Upper lobe of left lung (tissue), 6 donors: ENCODE data around the gene NUP155. TPM values are rescaled to one million over a fixed set of nuclear protein-coding genes. Genes with fewer than 3 reads are reported as not detected.
"Not testable (repeated sequence)": the region's sequence is repeated elsewhere in the genome, so short reads cannot be mapped to it uniquely, and the experiment has no call there.

Experiments
- ATAC-seq, 2 donors: fragments of 200-7000 bp; cut with Tn5 transposase; one replicate each; pipeline ENCODE4 v1.9.1; 2022; ENCODE audit warnings: mild to moderate bottlenecking in 2 of 2, moderate library complexity in 2 of 2; ENCODE audit not compliant: low FRiP score in 2 of 2
- DNase-seq, 2 donors: peaks; one replicate each; pipeline ENCODE4 v3.0.0-alpha.2; 2019 to 2020
- H3K27ac ChIP-seq, 4 donors: fragments of 200-600 bp; sonication (generic); one replicate each; pipeline ENCODE4 v1.5.1; 2016 to 2019
- H3K27me3 ChIP-seq, 4 donors: fragments of 200-600 bp; sonication (generic); one replicate each; pipeline ENCODE4 v1.5.1; 2017 to 2019
- H3K36me3 ChIP-seq, 4 donors: fragments of 200-600 bp; sonication (generic); one replicate each; pipeline ENCODE4 v1.5.1; 2016 to 2019
- H3K4me1 ChIP-seq, 4 donors: fragments of 200-600 bp; sonication (generic); one replicate each; pipeline ENCODE4 v1.5.1; 2018 to 2019
- H3K4me3 ChIP-seq, 4 donors: fragments of 200-600 bp; sonication (generic); one replicate each; pipeline ENCODE4 v1.5.1; 2017 to 2019; ENCODE audit warnings: mild to moderate bottlenecking in 2 of 4, moderate library complexity in 1 of 4
- H3K9me3 ChIP-seq, 4 donors: fragments of 200-600 bp; sonication (generic); one replicate each; pipeline ENCODE4 v1.5.1; 2018 to 2019
- EP300 ChIP-seq, 4 donors: sonication (generic); formaldehyde crosslinking; IDR thresholded peaks; one replicate each; pipeline ENCODE4 v1.5.1; 2017; ENCODE audit warnings: antibody characterized with exemption in 4 of 4, control low read depth in 2 of 4
- POLR2A ChIP-seq, 4 donors: fragments of 450-650 bp; IDR thresholded peaks; one replicate each; pipeline ENCODE4 v1.5.1; 2016 to 2017; ENCODE audit warnings: antibody characterized with exemption in 4 of 4, mild to moderate bottlenecking in 2 of 4
- POLR2AphosphoS5 ChIP-seq, 2 donors: sonication (generic); formaldehyde crosslinking; IDR thresholded peaks; one replicate each; pipeline ENCODE4 v1.5.1; 2017; ENCODE audit warnings: antibody characterized with exemption in 2 of 2
- WGBS, 2 donors: methylation state at CpG; one replicate each; pipeline ENCODE4 v1.1.5; 2017 to 2018; 5-methylcytosine and 5-hydroxymethylcytosine counted together
- total RNA-seq, 6 donors: library from RNA; depleted of rRNA in 4 of 6; stranded (reverse); fragments of >200 nt in 4 of 6; gene quantifications; one replicate each; pipeline versions ENCODE4 v1.1.0 to v1.2.1, GENCODE V29; 2016 to 2021
- TF ChIP-seq, protein P1 (sequence below), 6 experiments: fragments of 450-650 bp in 4 of 6; fragments of 200-600 bp in 2 of 6; sonication (generic) in 2 of 6; IDR thresholded peaks; one replicate each; pipeline ENCODE4 v1.5.1; 2016 to 2019; ENCODE audit warnings: antibody characterized with exemption in 6 of 6
- donor health status: DM: no; HTN: no; CAD: no; lungs with moderate emphysema.
- donor health status: DM: no; HTN: yes; CAD: no; lungs with severe emphysema.

Gene NUP155
- total RNA-seq, 6 donors from 2014 or later = 6.1 to 25.5 (median 17.4) TPM

DNA sequence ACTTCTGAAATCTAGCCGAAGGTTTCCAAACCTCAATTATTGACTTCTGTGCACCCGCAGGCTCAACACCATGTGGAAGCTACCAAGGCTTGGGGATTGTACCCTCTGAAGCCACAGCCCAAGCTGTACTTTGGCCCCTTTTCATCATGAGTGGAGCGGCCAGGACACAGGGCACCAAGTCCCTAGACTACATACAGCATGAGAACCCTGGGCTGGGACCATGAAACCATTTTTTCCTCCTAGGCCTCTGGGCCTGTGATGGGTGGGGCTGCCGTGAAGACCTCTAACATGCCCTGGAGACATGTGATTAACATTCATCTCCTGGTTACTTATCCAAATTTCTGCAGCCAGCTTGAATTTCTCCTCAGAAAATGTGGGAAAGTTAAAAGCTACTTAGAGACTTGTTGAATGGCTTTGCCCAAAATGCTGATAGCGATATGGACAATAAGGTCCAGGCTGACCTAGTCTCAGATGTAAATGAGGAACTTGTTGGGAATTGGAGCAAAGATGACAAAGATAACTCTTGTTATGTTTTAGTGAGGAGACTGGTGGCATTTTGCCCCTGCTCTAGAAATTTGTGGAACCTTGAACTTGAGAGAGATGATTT, 87.6 kb downstream of the NUP155 start:
- H3K27ac ChIP-seq = no peak overlapping the region
- no peaks in the 10 kb centered on the region for H3K4me1 ChIP-seq
- TF ChIP-seq POLR2AphosphoS5 (IDR thresholded peaks at IDR 0.05) (no peak), POLR2A (IDR thresholded peaks at IDR 0.05) (no peak), EP300 (IDR thresholded peaks at IDR 0.05) (no peak)
- TF ChIP-seq, protein P1, sequence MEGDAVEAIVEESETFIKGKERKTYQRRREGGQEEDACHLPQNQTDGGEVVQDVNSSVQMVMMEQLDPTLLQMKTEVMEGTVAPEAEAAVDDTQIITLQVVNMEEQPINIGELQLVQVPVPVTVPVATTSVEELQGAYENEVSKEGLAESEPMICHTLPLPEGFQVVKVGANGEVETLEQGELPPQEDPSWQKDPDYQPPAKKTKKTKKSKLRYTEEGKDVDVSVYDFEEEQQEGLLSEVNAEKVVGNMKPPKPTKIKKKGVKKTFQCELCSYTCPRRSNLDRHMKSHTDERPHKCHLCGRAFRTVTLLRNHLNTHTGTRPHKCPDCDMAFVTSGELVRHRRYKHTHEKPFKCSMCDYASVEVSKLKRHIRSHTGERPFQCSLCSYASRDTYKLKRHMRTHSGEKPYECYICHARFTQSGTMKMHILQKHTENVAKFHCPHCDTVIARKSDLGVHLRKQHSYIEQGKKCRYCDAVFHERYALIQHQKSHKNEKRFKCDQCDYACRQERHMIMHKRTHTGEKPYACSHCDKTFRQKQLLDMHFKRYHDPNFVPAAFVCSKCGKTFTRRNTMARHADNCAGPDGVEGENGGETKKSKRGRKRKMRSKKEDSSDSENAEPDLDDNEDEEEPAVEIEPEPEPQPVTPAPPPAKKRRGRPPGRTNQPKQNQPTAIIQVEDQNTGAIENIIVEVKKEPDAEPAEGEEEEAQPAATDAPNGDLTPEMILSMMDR (IDR thresholded peaks at IDR 0.05) = no peak
- no peak for DNase-seq
- H3K36me3 ChIP-seq = no peaks in the 10 kb centered on the region
- H3K9me3 ChIP-seq = peaks cover 0 to 25% (median 5%) of the 10 kb centered on the region in 4 donors
- H3K4me3 ChIP-seq = no peak overlapping the region
- no peak for ATAC-seq
- WGBS, 2 donors = 95 to 100% methylated on average over 4 to 5 of the region's 5 CpGs
- no peaks in the 10 kb centered on the region for H3K27me3 ChIP-seq

DNA sequence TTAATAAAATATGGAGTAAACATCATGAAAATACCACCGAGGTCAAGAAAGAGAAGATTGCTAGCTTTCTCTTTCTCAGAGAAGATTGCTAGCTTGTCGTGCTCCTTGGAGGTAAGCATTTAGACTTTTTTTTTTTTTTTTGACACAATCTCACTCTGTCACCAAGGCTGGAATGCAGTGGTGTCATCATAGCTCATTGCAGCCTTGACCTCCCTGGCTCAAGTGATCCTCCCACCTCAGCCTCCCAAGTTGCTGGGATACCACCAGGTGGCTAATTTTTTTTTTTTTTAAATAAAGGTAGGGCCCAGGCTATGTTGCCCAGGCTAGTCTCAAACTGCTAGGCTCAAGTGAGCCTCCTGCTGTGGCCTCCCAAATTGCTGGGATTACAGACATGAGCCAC, 95.4 kb downstream of the NUP155 start:
- H3K4me3 ChIP-seq = no peak overlapping the region
- H3K36me3 ChIP-seq = no peaks in the 10 kb centered on the region
- peaks cover 0 to 10% (median 2%) of the 10 kb centered on the region in 4 donors for H3K9me3 ChIP-seq
- no peak for ATAC-seq
- TF ChIP-seq EP300 (IDR thresholded peaks at IDR 0.05) = no peak
- no peak for TF ChIP-seq POLR2AphosphoS5 (IDR thresholded peaks at IDR 0.05)
- TF ChIP-seq, protein P1 (IDR thresholded peaks at IDR 0.05) = no peak
- TF ChIP-seq POLR2A (IDR thresholded peaks at IDR 0.05) = no peak
- no peaks in the 10 kb centered on the region for H3K27me3 ChIP-seq
- 81 to 87% methylated on average over 2 of the region's 2 CpGs for WGBS, 2 donors
- H3K4me1 ChIP-seq = peaks cover 0 to 4% (median 0%) of the 10 kb centered on the region in 4 donors
- no peak for DNase-seq
- H3K27ac ChIP-seq = no peak overlapping the region

DNA sequence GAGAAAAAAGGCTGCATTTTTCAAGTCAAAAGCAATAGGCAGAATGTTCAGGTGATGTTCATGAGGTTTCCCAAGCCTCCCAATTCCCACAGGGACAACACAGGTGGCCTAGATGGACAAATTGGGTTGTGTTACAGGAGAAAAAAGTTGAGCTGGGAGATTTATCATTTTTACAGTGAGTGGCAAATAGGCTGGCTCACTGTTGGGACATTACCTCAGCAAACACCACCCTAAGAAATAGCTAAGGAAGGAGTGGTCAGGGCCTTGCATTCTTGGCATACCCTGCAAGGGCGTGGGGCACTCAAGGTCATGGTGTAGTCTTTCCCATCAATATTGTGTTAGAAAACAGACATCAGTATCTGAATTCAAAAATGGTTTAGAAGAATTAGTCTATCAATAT, 98.4 kb downstream of the NUP155 start:
- H3K27me3 ChIP-seq = no peaks in the 10 kb centered on the region
- 59 to 70% methylated on average over 1 of the region's 1 CpG for WGBS, 2 donors
- peak; percentile 79 to 94 for ATAC-seq
- H3K9me3 ChIP-seq = peaks cover 0 to 5% (median 0%) of the 10 kb centered on the region in 4 donors
- H3K36me3 ChIP-seq = no peaks in the 10 kb centered on the region
- H3K4me3 ChIP-seq = no peak overlapping the region
- H3K4me1 ChIP-seq = peaks cover 0 to 4% (median 0%) of the 10 kb centered on the region in 4 donors
- DNase-seq = peak in 1 of 2 donors; percentile 64
- peak overlapping the region in 3 of 4 donors; percentile 19 to 67 (median 53) for H3K27ac ChIP-seq
- no peak for TF ChIP-seq POLR2A (IDR thresholded peaks at IDR 0.05)
- no peak for TF ChIP-seq POLR2AphosphoS5 (IDR thresholded peaks at IDR 0.05)
- peak in 1 of 4 donors; percentile 67 for TF ChIP-seq EP300 (IDR thresholded peaks at IDR 0.05)
- TF ChIP-seq, protein P1 (IDR thresholded peaks at IDR 0.05) = no peak

DNA sequence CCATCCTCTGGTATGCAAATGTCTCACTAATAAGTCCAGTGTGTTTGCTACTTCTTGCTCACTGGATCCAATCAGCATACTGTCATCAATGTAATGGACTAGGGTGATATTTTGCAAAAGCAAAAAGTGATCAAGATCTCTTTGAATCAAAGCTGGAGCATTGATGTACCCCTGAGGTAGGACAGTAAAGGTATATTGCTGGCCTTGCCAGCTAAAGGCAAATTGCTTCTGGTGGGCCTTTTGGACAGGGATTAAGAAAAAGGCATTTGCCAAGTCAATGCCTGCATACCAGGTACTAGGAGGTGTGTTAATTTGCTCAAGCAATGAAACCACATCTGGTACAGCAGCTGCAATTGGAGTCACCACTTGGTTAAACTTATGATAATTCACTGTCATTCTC, 102.8 kb downstream of the NUP155 start:
- not testable (repeated sequence) for ATAC-seq

DNA sequence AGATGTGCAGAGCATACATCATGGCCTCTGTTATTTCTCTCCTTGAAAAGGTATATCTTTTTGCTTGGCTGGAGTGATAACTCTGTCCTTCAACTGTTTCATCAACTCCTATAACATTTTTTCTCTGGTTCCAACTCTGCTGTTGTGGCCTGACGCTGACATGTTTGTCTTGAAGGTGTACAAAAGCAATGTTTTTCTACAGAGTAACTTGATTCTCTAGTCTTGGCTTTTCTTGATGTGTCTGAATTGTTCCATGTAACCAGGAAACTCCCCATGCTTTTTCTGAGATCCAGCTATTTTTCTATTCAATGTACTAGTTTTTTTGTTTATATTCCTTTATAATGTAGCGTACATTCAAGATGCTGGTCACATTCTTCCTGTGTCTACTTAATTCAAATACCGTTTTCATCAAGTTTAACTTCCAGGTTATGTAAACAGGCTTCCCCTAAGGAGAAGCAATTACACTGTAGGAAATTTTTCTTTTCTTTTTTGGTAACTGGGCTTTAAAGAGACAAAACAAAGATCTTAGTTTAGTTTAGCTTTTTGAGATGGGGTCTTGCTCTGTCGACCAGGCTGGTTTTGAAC, 115.0 kb downstream of the NUP155 start:
- Histone ChIP-seq H3K27me3 (no peaks in the 10 kb centered on the region), H3K9me3 (no peaks in the 10 kb centered on the region), H3K4me3 (no peak overlapping the region), H3K36me3 (no peaks in the 10 kb centered on the region), H3K27ac (no peak overlapping the region), H3K4me1 (no peaks in the 10 kb centered on the region)
- 81 to 83% methylated on average over 4 of the region's 4 CpGs for WGBS, 2 donors
- ATAC-seq = no peak
- DNase-seq = no peak
- TF ChIP-seq POLR2A (IDR thresholded peaks at IDR 0.05) (no peak), POLR2AphosphoS5 (IDR thresholded peaks at IDR 0.05) (no peak), EP300 (IDR thresholded peaks at IDR 0.05) (no peak)
- TF ChIP-seq, protein P1 (IDR thresholded peaks at IDR 0.05) = no peak

More for the DNA sequence above, 102.8 kb downstream of the NUP155 start:
- not testable (repeated sequence) for H3K36me3 ChIP-seq, H3K27me3 ChIP-seq, H3K4me1 ChIP-seq, H3K27ac ChIP-seq, H3K4me3 ChIP-seq, DNase-seq, H3K9me3 ChIP-seq
